Mucosa of descending colon (tissue), 3 donors: Measurements from ENCODE around the gene PCNX1. TPM values are rescaled to one million over a fixed set of nuclear protein-coding genes. Genes with fewer than 3 reads are reported as not detected.

ENCODE experiments used
- ATAC-seq: fragments of 200-7000 bp; cut with Tn5 transposase; one replicate; pipeline ENCODE4 v1.9.1; 2020; ENCODE audit warnings: mild to moderate bottlenecking, moderate library complexity
- DNase-seq, 3 donors: peaks; one replicate each; pipeline ENCODE4 v3.0.0-alpha.2; 2020
- H3K36me3 ChIP-seq: fragments of 200-600 bp; one replicate; pipeline ENCODE4 v1.8.0; 2021; ENCODE audit warnings: low read depth, mild to moderate bottlenecking
- H3K4me1 ChIP-seq: fragments of 200-600 bp; one replicate; pipeline ENCODE4 v1.8.0; 2021; ENCODE audit warnings: low read depth, mild to moderate bottlenecking
- H3K4me3 ChIP-seq: fragments of 200-600 bp; one replicate; pipeline ENCODE4 v1.8.0; 2021; ENCODE audit warnings: mild to moderate bottlenecking
- H3K9me3 ChIP-seq: fragments of 200-600 bp; one replicate; pipeline ENCODE4 v1.8.0; 2021; ENCODE audit warnings: mild to moderate bottlenecking
- CTCF ChIP-seq: fragments of 200-600 bp; IDR thresholded peaks from one replicate; pipeline ENCODE4 v1.8.0; 2022; ENCODE audit warnings: antibody characterized with exemption, mild to moderate bottlenecking
- intact Hi-C, 2 donors: fragments of 100-400 bp; cut with DNase I in 1 of 2; cut with micrococcal nuclease in 1 of 2; formaldehyde crosslinking; loops; one replicate each; pipeline versions ENCODE4 v1.11.0 to v1.11.1; 2022; cut with DNase I, micrococcal nuclease
- total RNA-seq, 3 donors: library from RNA; stranded (reverse); fragmentation: NEBNext Ultra II Directional in 2 of 3; extraction: Animal tissue kit (Norgen Biotek cat#: 25700) in 2 of 3; gene quantifications; one replicate each; pipeline versions ENCODE4 v1.2.1 to v1.2.4, GENCODE V29; 2021 to 2023
- donor health status: DM: no; HTN: no; CAD: no; lungs with moderate emphysema.
- donor health status: DM: no; HTN: no; CAD: no.
- donor health status: DM: no; HTN: yes; CAD: no.

The PCNX1 gene
- total RNA-seq, 3 donors from 2014 or later, result 27.5 to 49.4 (median 33.5) TPM

- TF ChIP-seq CTCF, result no peak
- DNase-seq, result no peak
- no peak overlapping the region for H3K4me3 ChIP-seq
- intact Hi-C loops, result no loop called here
- no peaks in the 10 kb centered on the region for H3K9me3 ChIP-seq
- ATAC-seq, result peak; percentile 33
- H3K4me1 ChIP-seq, result no peaks in the 10 kb centered on the region
- no peaks in the 10 kb centered on the region for H3K36me3 ChIP-seq
Measured at GRCh38 chr14:70881549-70882177, 25.6 kb upstream of the PCNX1 start.

GRCh38 chr14:70882776-70883492, 24.3 kb upstream of the PCNX1 start:
- Histone ChIP-seq H3K4me1 (no peaks in the 10 kb centered on the region), H3K4me3 (no peak overlapping the region), H3K9me3 (no peaks in the 10 kb centered on the region), H3K36me3 (no peaks in the 10 kb centered on the region)
- no peak for DNase-seq
- ATAC-seq, result peak; percentile 39
- intact Hi-C loops, result no loop called here
- no peak for TF ChIP-seq CTCF

GRCh38 chr14:70884595-70885342, 22.5 kb upstream of the PCNX1 start:
- no peaks in the 10 kb centered on the region for H3K4me1 ChIP-seq
- no peak for TF ChIP-seq CTCF
- no peak for ATAC-seq
- no peak for DNase-seq
- H3K36me3 ChIP-seq, result no peaks in the 10 kb centered on the region
- no peak overlapping the region for H3K4me3 ChIP-seq
- intact Hi-C loops, result no loop called here
- no peaks in the 10 kb centered on the region for H3K9me3 ChIP-seq

GRCh38 chr14:70885343-70886022, 21.8 kb upstream of the PCNX1 start:
- intact Hi-C loops, result no loop called here
- DNase-seq (no peak), ATAC-seq (no peak)
- TF ChIP-seq CTCF, result no peak
- H3K9me3 ChIP-seq, result no peaks in the 10 kb centered on the region
- no peak overlapping the region for H3K4me3 ChIP-seq
- H3K4me1 ChIP-seq, result no peaks in the 10 kb centered on the region
- H3K36me3 ChIP-seq, result no peaks in the 10 kb centered on the region

DNA sequence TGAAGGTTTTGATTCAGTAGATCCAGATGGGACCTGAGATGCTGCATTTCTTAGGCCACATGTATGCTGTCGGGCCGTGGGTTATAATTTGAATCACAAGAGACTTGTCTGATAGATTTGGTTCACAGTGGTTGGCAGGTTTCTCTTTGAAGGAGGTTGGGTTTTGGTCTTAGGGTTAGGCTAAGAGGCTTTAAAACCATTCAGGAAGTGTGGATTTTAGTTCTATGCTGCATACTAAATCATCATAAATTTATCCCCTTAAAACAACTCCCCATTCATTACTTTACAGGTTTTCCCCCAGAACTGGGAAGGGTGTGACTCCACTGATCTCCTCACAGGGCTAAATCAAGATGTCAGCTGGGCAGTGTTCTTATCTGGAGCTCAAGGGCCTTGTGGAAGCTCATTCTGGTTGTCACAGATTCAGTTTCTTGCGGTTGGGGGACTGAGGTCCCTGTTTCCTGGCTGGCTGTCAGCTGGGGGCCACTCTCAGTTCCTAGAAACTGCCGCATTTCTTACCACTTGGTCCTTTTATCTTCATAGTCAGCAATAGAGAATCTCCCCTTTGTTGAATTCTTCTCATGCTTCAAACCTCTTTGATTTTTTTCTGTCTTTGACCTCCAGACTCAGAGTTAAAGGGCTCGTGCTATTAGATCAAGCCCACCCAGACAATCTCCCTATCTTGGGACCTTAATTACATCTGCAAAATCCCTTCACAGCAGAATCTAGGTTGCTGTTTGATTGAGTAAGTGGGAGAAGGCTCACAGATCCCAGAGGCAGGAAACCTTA, 20.6 kb upstream of the PCNX1 start:
- Histone ChIP-seq H3K9me3 (no peaks in the 10 kb centered on the region), H3K36me3 (no peaks in the 10 kb centered on the region), H3K4me3 (no peak overlapping the region), H3K4me1 (no peaks in the 10 kb centered on the region)
- ATAC-seq (peak; percentile 58), DNase-seq (peak; percentile 32 to 55 (median 47))
- intact Hi-C loops, result no loop called here
- no peak for TF ChIP-seq CTCF
